ENCODE measurements around the gene EFNA2. TPM values are rescaled to one million over a fixed set of nuclear protein-coding genes. Genes with fewer than 3 reads are reported as not detected.
"Not testable (repeated sequence)": the region's sequence is repeated elsewhere in the genome, so short reads cannot be mapped to it uniquely, and the experiment has no call there.

Gene EFNA2
- total RNA-seq, 1 donor, result not detected

GRCh38 chr19:1317274-1318003 lies 31.8 kb downstream of the EFNA2 start:
- no peaks in the 10 kb centered on the region for H3K9me3 ChIP-seq (ENCODE audit: low read depth, low read length)
- peaks cover 6% of the 10 kb centered on the region for H3K4me1 ChIP-seq (ENCODE audit: insufficient read depth, low read length)
- no peak overlapping the region for H3K4me3 ChIP-seq (ENCODE audit: low read length)
- H3K27me3 ChIP-seq (ENCODE audit: insufficient read depth, low read length), result peaks cover 8% of the 10 kb centered on the region

DNA sequence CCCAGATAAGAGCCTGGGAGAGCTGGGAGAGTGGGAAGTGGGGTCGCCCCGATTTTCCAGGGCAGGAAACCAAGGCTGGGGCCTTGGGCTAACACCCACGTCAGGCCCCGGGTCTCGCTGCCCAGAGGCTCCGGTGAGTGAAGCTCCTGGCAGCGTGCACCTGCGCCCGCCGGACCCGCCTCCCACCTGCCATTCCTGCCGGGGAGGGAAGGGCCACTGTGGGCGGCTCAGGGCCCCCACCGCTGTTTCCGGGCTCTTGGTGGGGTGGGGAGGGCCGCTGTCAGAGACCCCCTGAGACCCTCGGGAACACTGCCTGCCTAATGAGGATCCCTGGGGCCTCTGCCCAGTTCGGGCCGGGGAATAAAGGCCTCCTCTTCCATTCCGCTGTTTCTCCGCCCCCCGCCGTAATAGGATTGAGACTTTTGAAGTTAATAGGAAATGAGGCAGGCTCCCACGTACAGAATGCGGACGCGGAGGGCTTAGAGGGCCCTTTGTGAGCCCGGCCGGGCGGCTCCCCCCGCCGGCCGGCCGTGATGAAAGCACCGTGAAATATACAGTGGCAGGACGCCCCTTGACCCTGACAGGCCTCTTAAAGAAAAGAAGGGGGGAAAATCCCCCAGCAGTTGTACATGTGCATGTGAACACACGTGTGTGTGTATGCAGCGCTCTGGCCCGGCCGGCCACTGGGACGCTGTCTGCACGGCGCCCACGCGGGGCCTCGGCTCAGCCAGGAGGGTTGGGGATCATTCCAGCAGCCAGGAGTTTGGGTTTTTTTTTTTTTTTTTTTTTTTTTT lies 33.2 kb downstream of the EFNA2 start:
- H3K4me1 ChIP-seq (ENCODE audit: insufficient read depth, low read length), result peaks cover 6% of the 10 kb centered on the region
- H3K4me3 ChIP-seq (ENCODE audit: low read length), result no peak overlapping the region
- no peaks in the 10 kb centered on the region for H3K9me3 ChIP-seq (ENCODE audit: low read depth, low read length)
- H3K27me3 ChIP-seq (ENCODE audit: insufficient read depth, low read length), result peaks cover 8% of the 10 kb centered on the region

DNA sequence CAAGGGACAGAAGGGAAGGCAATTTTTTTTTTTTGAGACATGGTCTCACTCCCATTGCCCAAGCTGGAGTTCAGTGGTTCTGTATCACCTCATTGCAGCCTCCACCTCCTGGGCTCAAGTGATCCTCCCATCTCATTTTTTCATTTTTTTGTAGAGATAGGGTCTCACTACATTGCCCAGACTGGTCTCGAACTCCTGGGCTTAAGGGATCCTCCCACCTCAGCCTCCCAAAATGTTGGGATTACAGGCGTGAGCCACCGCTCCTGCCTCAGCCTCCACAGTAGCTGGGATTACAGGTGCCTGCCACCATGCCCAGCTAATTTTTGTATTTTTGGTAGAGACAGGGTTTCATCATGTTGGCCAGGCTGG lies 34.6 kb downstream of the EFNA2 start:
- not testable (repeated sequence) for H3K9me3 ChIP-seq (ENCODE audit: low read depth, low read length); H3K4me3 ChIP-seq (ENCODE audit: low read length)
- Histone ChIP-seq H3K4me1 (ENCODE audit: insufficient read depth, low read length) (peaks cover 16% of the 10 kb centered on the region), H3K27me3 (ENCODE audit: insufficient read depth, low read length) (peaks cover 17% of the 10 kb centered on the region)

DNA sequence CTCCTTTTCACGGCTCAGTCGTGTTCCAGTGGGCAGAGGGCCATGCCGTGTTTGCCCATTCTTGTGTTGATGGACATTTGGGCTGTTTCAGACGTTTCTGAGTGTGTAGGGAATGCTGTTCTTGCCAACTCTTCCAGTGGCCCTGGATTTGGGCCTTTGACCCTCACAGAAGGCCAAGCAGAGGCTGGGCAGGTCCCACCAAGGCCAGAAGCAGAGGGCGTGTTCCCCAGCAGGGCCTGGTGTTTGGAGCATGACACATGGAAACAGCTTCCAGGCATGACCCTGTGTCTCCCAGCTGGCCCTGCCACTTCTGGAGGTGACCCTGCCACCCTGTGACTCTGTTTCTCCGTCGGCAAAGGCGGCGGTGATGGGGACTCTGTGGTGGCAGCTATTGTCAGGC lies 35.9 kb downstream of the EFNA2 start:
- Histone ChIP-seq H3K9me3 (ENCODE audit: low read depth, low read length) (no peaks in the 10 kb centered on the region), H3K4me3 (ENCODE audit: low read length) (no peak overlapping the region), H3K27me3 (ENCODE audit: insufficient read depth, low read length) (peaks cover 12% of the 10 kb centered on the region), H3K4me1 (ENCODE audit: insufficient read depth, low read length) (peaks cover 13% of the 10 kb centered on the region)

DNA sequence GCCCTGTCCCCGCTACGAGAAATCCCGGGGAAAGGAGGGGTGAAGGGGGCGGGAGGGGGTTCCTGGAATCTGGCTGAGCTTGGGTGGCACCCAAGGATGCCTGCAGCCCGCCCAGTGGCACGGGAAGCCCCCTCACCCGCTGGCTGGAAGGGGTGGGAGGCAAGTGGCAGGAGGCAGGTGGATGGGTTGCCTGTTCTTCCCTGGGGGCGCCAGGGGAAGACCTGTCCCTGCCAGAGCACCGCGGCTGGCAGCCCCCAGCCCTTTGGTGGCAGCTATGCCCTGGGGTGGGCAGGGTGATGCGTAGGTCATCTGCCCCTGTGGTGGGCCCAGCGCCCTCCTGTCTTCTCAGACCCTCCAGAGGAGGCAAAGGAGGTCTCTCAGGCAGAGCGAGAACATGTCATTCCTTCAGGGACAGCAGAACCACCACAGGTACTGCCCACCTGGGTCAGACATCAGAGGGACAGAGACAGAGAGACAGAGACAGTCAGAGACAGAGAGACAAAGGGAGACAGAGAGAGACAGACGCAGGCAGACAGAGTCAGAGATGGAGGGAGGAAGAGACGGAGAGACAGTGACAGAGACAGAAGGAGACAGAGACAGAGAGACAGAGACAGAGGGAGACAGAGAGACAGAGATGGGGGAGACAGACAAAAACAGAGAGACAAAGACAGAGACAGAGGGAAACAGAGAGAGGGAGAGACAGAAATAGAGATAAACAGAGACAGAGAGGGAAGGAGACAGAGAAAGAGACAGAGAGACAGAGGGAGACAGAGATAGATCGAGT lies 36.7 kb downstream of the EFNA2 start:
- Histone ChIP-seq H3K9me3 (ENCODE audit: low read depth, low read length) (no peaks in the 10 kb centered on the region), H3K4me1 (ENCODE audit: insufficient read depth, low read length) (peaks cover 13% of the 10 kb centered on the region), H3K4me3 (ENCODE audit: low read length) (no peak overlapping the region), H3K27me3 (ENCODE audit: insufficient read depth, low read length) (peaks cover 12% of the 10 kb centered on the region)

DNA sequence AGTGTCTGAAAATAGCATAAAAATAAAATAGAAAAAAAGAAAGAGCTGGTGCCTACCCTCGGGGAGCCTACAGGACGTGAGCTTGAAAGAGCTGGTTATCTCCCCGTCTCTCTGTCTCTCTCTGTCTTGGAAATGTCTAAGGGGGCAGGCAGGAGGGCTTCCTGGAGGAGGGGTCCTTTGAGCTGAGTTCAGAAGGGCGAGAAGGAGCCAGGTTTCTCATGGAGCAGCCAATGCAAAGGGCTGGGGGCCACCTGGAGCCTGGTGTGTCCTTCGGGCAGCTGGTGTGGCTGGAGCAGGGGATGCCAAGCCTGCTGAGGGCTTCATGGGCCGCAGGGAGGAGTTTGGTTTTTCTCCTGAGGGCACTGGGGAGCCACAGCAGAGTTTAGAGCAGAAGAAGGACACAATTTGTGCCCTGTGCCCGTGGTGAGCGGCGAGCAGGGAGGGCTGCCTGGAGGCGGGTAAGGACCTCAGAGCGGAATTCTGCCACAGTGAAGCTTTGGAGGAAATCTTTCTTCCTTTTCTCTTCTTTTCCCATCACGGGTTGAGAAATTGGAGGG lies 38.7 kb downstream of the EFNA2 start:
- Histone ChIP-seq H3K9me3 (ENCODE audit: low read depth, low read length) (no peaks in the 10 kb centered on the region), H3K4me3 (ENCODE audit: low read length) (no peak overlapping the region), H3K27me3 (ENCODE audit: insufficient read depth, low read length) (peaks cover 10% of the 10 kb centered on the region), H3K4me1 (ENCODE audit: insufficient read depth, low read length) (peaks cover 13% of the 10 kb centered on the region)

DNA sequence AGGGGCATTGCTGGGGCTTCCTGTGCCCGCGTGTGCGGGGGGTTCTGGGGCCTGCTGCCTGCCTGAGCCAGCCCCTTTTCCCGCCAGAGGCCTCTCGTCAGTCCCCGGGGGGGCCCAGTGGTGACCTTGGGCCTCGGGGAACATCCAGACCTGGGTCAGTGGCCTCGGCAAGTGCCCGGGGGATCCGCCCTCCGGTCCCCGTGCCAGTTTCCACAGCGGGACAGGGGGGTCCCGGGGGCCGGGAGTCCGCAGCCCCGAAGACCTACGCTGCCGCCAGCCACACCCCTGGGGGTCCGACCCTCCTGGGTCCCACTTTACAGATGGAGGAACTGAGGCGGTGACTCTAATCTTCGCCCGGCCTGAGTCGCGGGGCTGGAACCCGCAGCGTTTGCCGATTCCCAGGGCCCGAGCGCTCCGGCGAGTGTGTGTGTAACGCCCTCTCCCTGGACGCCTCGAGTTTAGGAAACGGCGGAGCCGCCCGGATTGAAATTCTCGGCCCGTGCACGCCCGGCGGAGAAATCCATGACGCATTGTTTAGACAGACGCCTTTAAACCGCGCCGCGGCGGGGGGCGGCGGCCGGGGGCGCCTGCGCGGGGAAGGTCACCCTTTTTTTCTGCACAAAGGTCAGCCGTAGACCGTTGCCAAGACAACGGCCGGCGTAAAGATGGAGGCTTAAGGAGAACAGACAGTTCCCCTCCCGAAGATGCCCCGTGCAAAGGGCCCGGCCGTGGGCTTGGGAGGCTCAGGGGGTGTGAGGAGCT lies 39.3 kb downstream of the EFNA2 start:
- Histone ChIP-seq H3K27me3 (ENCODE audit: insufficient read depth, low read length) (peaks cover 10% of the 10 kb centered on the region), H3K4me1 (ENCODE audit: insufficient read depth, low read length) (peaks cover 13% of the 10 kb centered on the region), H3K4me3 (ENCODE audit: low read length) (no peak overlapping the region), H3K9me3 (ENCODE audit: low read depth, low read length) (no peaks in the 10 kb centered on the region)

GRCh38 chr19:1325568-1326294 lies 40.1 kb downstream of the EFNA2 start:
- Histone ChIP-seq H3K4me3 (ENCODE audit: low read length) (no peak overlapping the region), H3K27me3 (ENCODE audit: insufficient read depth, low read length) (peaks cover 10% of the 10 kb centered on the region), H3K4me1 (ENCODE audit: insufficient read depth, low read length) (peaks cover 13% of the 10 kb centered on the region), H3K9me3 (ENCODE audit: low read depth, low read length) (no peaks in the 10 kb centered on the region)

- Histone ChIP-seq H3K9me3 (ENCODE audit: low read depth, low read length) (no peaks in the 10 kb centered on the region), H3K4me1 (ENCODE audit: insufficient read depth, low read length) (peaks cover 13% of the 10 kb centered on the region), H3K4me3 (ENCODE audit: low read length) (no peak overlapping the region), H3K27me3 (ENCODE audit: insufficient read depth, low read length) (peaks cover 10% of the 10 kb centered on the region)
Observed at GRCh38 chr19:1327125-1327524, 41.5 kb downstream of the EFNA2 start.

- not testable (repeated sequence) for H3K27me3 ChIP-seq (ENCODE audit: insufficient read depth, low read length)
Observed at GRCh38 chr19:1332208-1332607, 46.5 kb downstream of the EFNA2 start.

GRCh38 chr19:1336079-1336684 lies 50.5 kb downstream of the EFNA2 start:
- no peaks in the 10 kb centered on the region for H3K27me3 ChIP-seq (ENCODE audit: insufficient read depth, low read length)
- no peak overlapping the region for H3K4me3 ChIP-seq (ENCODE audit: low read length)
- no peaks in the 10 kb centered on the region for H3K4me1 ChIP-seq (ENCODE audit: insufficient read depth, low read length)
- no peaks in the 10 kb centered on the region for H3K9me3 ChIP-seq (ENCODE audit: low read depth, low read length)

More at GRCh38 chr19:1332208-1332607, 46.5 kb downstream of the EFNA2 start:
- not testable (repeated sequence) for H3K9me3 ChIP-seq (ENCODE audit: low read depth, low read length); H3K4me1 ChIP-seq (ENCODE audit: insufficient read depth, low read length); H3K4me3 ChIP-seq (ENCODE audit: low read length)

- H3K4me1 ChIP-seq (ENCODE audit: insufficient read depth, low read length), result no peaks in the 10 kb centered on the region
- no peak overlapping the region for H3K4me3 ChIP-seq (ENCODE audit: low read length)
- no peaks in the 10 kb centered on the region for H3K9me3 ChIP-seq (ENCODE audit: low read depth, low read length)
- no peaks in the 10 kb centered on the region for H3K27me3 ChIP-seq (ENCODE audit: insufficient read depth, low read length)
Observed at GRCh38 chr19:1340681-1341469, 55.2 kb downstream of the EFNA2 start.

DNA sequence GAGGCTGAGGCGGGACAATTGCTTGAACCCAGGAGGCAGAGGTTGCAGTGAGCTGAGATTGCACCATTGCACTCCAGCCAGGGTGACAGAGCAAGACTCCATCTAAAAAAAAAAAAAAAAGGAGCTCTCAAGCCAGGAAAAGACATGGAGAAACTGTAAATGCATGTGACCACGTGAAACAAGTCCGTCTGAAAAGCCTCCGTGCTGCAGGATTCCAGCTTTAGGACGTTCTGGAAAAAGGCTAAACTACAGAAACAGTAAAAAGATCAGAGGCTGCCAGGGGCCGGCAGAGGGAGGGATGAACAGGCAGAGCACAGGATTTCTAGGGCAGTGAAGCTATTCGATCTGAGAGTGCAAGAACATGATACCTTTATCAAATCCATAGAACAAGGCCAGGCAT lies 57.4 kb downstream of the EFNA2 start:
- Histone ChIP-seq H3K4me1 (ENCODE audit: insufficient read depth, low read length) (no peaks in the 10 kb centered on the region), H3K4me3 (ENCODE audit: low read length) (no peak overlapping the region), H3K27me3 (ENCODE audit: insufficient read depth, low read length) (no peaks in the 10 kb centered on the region), H3K9me3 (ENCODE audit: low read depth, low read length) (no peaks in the 10 kb centered on the region)

All from mononuclear cell (primary cell).